Activated T-cell treated with anti-CD3 and anti-CD28 coated beads for 24 hours (primary cell): ENCODE measurements around the gene MED27.
"Not testable (repeated sequence)": the region's sequence is repeated elsewhere in the genome, so short reads cannot be mapped to it uniquely, and the experiment has no call there.

Source experiments
- DNase-seq: peaks from one replicate; pipeline ENCODE4 v3.0.0-alpha.2; 2020; ENCODE audit warnings: low read depth

The MED27 gene

DNA sequence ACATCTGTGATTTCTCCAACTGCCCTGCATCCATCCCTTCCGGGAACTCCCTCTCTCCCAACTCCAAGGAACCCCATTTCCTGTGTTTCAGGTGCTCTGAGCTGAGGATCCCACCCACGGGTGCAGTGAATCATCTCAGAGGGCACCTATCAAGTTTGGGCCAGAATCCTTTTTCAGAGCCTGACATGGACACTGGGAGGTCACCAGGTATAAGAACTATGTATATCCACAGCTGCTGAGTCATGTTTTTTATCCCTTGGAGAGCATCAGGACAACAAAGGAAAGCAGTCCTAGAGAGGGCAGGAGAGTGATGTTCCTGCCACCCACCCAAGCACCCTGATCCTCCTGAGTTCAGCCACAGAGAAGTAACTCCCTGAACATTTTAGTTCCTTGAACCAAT, 3.8 kb downstream of the MED27 start:
- DNase-seq, result no peak

DNA sequence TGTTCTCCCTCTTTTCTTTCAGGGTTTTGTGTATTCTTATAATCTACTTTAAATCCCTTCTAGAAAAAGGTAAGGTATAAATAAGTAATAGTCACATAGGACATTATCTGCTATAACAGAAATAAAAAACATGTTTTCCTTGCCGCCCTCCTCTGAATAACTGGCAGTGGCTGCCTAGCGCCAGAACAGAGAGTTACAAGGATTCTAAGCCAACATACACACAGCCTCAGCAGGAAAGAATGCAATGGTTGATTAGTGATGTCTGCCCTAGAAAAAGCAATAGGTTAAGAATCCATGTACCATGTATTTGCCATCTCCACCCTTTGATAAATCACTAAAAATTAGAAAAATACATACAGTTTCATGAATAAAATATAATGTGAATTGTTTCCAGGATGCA, 4.9 kb downstream of the MED27 start:
- DNase-seq, result no peak

DNA sequence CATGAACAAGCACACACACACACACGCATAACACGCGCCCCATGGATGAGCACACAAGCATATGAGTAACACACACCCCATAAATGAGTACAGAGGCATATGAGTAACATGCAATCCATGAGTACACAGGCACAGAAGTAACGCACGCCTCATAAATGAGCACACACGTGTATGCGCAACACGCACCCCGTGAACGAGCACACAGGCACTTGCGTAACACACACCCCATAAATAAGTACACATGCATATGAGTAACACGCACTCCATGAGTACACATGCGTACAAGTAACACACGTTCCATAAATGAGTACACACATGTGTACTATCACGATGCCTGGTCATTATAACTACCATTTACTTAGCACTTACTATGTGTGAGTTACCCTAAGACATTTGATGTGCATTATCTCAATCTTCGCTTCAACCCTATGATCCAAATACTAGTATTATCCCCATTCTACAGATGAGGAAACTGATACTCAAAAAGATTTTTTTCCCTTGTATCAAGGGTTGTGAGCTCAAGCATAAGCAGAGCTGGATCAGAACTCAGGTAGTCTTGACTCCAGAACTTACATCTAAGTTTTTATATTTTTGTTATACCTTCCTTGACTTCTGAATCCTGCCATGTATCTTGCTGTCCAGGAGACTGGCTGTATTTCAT, 7.7 kb downstream of the MED27 start:
- DNase-seq, result no peak

DNA sequence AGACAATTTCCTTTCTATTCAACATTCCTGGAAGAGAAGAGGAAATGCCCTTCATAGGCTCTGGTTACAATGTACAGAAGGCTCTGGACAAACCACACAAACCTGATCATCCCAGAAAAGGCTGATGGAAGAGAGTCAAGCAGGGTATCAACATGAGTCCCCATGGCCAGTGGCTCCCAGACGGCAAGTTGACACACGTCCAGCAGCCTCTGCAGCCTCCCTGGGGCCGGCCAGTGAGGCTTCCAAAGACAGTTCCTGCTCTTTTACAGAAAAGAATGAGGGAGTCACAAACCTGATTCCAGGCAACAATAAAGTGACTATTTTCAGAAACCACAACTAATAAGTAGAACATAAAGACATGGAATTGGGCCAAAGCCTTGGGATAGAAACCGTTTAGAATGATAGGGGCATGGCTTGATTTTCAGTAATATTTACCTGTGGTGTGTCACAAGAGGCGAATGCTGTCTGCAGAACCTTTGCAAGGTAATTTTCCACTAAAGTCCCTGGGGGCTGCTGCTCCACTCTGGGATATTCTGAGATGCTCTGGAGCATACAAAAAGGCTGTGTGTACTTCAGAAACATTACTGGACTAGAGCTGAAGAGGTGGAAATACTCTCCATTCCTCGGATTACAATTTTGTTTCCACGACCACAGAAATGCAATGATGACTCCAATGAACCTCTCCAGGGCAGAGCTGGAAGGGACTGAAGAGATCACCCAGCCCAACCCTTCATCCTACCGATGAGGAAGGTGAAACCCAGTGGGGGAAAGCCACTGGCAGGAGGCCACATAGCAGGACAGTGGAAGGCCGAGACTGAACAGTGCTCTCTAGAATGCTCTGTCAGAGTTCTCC, 10.4 kb downstream of the MED27 start:
- no peak for DNase-seq

DNA sequence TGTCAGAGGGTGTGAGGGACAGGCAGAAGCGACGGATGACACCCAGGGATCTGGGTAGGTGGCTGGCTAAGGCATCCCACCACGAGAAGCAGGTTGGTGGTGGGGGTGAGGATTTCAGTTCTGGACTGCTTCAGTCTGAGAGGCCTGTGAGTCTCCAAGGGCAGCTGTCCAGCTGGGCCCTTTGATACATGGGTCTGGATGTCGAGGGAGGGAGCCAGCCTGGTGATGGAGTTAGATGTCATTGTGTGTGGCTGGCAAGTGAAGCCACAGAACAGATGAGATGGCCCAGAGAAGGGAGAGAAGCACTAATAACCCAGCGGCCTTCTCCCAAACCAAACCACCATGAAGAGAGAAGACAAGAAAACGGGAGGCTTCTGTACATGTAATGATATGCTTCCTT, 11.1 kb downstream of the MED27 start:
- DNase-seq, result no peak

DNA sequence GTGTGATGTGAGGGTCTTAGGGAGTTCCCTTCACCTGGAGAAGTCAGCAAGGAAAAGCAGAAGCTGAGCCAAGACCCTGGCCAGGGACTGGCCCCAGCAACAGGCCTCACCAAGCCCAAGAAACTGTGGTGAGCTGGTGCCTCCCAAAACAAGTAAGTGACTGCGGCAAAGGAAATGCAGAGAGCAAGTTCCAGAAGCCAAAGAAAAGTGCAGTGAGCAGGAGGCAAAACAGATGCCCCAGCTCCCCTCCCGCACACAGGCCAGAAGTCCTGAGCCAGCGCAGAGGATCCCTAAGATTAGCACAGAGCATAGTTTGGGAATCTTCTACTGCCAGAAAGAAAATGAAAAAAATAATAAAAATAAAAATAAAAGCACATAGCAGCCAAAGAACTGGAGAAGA, 13.2 kb downstream of the MED27 start:
- DNase-seq, result no peak

DNA sequence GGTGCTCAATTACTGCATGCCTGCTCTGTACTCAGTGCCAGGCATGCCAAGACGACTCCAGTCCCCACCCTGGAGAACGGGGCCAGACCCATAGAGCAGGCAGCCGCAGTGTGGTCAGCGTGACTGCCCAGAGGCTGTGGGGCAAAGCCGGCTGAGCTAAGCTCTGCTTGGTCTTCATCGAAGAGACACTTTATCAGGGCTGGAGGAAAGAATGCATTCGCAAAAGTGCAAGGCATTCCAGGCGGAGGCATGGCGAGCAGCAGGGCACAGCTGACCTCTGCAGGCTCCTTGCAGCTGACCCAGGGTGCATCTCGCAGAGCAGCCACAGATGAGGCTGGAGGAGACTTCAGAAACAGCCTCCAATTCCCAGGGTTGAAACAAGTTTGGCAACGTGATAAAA, 13.6 kb downstream of the MED27 start:
- DNase-seq, result no peak

DNA sequence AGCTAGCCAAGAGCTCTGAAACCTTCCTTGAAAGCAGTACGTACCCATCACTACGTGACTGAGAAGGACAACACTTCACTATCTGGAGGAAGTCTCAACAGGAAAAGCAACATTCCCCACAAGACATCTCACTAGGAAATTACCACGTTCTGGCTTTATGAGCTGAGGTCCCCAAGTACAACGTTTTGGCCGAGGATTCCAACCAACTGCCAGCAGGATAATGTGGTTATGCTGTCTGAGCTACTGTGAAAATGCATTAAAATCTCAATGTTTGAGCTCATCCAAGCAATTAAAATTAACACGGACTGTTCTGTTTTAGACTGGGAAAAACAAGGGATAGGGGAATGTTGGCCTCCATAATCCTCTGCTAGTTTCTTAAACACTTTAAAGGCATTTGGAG, 16.4 kb downstream of the MED27 start:
- no peak for DNase-seq

DNA sequence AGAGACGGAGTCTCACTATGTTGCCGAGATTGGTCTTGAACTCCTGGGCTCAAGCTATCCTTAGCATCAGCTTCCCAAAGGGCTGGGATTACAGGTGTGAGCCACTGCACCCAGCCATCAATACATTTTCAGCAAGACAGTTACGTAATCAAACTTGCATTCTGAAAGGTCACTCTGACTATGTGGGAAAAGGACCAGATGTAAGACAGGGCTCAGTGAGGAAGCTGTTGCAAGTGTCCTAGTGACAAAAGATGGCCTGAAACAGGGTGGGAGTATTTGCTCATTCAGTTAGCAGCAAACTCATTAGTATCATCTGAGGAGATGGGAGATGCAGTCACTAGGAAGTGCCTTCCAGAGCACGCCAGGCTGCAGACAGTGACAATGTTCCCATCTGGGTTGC, 16.9 kb downstream of the MED27 start:
- no peak for DNase-seq

DNA sequence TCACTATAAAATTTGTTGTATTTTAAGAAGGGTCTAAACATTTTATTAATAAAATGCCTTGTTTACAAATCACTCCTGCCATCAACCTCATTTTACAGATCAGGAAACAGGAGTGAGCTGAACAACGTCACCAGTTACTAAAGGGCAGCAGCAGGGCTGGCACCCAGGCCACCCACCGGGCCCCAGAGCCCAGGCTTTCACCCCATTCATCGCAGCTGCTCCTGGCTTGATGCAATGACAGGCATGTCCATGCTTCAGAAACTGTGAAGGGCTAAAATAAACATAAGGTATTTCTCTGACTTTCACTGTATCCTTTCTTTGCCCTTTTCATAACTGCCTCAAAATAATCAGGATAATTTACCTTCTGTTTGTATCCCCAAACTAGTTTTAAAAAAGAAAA, 18.1 kb downstream of the MED27 start:
- DNase-seq, result no peak

DNA sequence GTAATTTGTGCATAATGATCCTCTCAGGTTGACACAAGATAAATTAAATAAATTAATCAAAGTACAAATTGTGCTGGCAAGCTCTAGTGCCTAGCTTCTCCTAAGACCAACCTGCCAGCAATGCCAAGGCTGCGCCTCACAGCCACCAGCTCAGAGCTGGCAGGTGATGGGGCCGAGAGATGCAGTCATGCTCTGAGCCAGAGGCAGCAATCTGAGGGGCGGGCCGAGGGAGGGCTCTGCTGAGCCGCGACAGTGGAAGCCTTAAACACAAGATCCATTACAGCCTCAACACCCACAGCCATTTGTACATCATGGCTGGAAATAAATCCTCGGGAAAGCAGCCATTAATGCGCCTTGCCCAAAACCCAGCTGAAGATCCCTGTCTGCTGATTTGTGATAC, 20.3 kb downstream of the MED27 start:
- DNase-seq, result no peak

DNA sequence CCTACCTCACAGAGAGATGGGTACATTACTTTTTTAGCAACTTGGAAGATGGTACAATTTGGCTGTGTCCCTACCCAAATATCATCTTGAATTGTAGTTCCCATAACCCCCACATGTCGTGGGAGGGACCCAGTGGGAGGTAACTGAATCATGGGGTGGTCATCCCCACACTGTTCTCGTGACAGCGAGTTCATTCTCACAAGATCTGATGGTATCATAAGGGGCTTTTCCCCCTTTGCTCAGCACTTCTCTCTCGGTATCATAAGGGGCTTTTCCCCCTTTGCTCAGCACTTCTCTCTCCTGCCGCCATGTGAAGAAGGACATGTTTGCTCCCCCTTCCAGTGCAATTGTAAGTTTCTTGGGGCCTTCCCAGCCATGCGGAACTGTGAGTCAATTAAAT, 21.4 kb downstream of the MED27 start:
- not testable (repeated sequence) for DNase-seq

DNA sequence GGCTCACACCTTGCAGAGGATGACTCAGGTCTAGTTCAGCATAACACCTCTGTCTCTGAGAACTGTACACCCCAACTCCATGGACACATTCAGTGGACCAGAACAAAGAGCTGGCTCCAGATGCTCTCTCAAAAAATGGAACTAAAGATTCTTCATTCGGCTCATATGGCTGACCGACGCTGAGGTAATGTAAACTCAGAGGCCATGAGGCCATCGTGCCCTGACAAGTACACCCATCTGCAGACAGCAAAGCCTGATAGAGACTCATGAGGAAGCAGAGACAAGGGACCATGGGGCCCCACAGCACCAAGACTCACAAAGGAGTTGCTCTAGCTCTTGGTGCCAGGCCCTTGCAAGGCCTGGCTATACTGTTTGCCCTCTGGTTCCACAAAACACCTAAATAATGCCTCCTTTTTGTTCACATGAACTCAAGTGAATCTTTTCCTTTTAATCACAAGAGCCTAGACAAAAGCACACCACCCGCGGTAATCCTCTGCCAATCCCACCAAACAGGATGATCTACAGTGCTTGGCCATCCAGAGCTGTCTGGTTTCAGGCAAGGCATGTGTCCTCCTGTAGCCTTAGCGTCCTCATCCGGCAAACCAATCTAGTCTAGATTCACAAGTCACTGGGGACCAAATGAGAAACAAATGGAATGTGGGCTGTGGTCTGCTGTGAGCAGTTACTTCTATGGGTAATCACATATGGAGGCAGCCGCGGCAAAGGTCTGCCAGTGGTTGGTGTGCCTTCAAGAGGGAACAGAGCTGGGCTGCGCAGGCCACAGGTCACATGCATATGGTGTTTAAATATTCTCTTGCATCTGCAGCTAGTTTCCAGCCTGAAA, 22.7 kb downstream of the MED27 start:
- DNase-seq, result no peak

DNA sequence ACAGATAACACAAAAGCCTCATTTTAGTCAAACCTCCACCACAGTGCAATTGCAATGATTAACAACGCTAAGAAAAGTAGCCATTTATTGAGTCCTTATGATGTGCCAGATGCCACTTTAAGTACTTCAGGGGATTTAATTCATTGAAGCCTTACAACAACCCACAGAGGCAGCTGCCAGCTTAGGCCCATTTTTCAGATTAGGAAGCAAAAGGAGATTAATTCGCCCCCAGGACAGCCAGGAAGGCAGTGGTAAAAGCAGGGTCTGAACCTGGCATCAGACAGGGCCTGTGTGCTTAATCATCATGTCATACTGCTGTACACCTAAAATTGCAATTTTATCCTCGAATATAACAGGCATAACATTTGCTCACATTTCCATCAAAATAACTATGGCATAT, 23.9 kb downstream of the MED27 start:
- no peak for DNase-seq

DNA sequence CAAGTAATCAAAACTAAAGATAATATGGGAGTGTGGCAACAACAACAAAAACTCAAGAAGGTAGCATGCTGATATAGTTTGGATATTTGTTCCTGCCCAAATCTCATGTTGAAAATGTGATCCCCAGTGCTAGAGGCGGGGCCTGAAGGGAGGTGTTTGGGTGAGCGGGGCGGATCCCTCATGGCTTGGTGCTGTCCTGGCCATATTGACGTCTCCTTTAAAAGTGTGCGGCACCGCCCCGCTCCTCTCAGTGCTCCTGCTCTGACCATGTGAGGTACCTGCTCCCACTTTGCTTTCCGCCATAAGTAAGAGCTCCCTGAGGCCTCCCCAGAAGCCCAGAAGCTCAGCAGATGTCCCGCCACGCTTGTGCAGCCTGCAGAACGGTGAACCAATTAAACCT, 25.6 kb downstream of the MED27 start:
- DNase-seq, result no peak

DNA sequence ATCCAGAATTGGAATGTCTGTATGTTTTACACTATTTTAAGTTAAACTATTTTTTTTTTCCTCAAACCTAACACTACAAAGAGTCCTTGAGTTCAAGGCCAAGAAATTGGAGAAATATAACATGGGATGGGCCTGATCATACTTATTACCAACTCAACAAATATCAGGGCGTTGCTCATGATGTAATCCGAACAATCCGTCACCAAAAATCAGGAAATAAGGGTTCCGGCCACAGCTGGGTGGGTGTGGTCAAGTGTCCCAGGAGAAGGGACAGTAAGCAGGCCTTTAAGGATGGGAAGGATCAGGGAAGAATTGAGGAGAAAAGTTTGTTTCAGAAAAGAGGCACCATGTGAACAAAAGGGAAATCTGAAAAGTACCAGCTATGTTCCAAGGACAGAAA, 29.8 kb downstream of the MED27 start:
- no peak for DNase-seq

DNA sequence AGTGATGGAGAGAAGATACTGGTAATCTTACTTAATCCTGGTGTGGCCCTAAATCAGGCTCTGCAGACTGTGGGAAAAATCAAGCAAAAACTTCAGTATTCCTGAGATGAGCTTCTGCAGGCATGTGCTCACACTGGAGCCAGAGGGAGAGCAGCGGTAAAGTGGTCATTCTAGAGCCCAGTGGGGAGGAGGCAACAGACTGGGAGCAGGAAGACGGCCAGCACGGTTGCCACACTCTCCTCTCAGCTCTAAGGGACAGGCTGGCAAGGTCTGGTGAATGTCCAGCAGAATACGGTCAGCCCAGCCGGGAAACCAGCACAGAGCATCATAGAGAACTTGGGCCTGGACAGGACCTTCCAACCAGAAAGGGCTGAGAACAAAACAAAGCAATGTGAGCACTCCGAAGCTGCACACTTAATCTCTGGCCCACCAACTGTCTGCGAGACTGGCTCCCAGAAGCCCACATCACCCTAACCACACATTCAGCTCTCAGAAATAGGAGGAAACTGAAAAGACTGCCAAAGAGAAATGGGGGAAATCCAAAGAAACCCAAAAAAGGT, 30.3 kb downstream of the MED27 start:
- no peak for DNase-seq

DNA sequence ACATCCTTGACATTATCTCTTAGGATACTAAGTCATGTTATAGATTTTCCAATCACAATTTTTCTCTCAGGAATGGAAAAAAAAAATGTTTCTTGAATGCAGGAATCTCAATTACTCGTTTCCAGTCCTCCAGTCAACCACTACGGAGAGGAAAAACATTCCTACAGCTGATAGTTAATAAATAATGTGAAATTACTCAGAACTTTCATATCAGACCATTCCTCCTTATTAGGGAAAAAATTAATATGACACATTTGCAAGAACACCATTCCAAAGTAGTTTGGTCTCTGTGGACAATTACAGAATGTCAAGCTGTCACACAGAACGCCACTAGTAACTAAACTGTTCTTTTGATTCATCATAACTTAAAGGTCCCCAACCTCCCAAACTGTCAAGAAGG, 31.5 kb downstream of the MED27 start:
- no peak for DNase-seq

DNA sequence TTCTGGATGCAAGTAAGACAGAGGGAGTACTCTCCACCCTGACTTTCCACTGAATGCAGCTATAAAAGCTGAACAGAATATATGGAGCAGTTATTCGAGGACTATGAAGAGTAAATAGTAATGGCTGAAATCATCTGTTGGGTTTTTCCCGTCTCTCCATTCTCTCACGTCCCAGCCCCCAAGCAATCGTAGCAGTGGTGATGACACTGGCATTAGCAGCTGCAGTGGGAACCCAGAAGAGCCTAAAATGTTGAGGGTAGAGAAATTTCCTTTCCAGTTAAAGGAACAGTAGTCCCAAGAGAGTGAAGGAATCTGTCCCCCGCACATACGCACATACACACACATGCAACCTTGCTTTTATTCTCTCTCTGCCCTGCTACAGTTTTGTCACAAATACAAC, 33.2 kb downstream of the MED27 start:
- DNase-seq, result no peak

DNA sequence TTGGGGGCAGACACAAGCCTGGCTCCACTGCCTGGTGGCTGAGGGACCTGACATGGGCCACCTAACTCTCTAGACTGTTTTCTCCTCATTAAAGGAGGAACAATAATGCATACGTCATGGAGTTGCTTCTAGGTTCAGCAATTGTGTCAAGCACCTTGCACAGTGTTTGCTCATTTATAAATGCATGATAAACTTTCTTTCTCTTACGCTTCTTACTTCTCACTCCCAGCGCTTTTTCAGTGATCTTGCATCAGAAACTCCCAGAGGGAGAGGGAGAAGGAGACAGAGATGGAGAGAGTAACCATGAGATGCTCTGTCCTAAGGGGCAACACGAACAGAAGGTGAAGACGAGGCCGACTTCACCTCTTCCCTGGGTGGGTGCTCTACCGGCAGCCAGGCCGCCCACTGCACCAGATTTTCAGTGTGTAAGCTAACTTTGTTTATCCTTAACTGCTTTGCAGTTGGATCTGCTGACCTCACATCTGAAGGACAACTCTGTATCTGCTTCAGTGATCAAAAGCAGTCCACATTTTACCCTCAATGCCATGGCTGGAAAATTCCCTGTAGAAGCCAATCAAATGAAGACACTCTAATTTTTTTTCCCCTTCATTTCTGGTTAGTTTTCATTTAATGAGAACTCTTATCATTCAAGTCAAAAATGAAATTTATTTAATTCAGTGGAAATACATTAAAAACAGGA, 35.3 kb downstream of the MED27 start:
- DNase-seq, result no peak

DNA sequence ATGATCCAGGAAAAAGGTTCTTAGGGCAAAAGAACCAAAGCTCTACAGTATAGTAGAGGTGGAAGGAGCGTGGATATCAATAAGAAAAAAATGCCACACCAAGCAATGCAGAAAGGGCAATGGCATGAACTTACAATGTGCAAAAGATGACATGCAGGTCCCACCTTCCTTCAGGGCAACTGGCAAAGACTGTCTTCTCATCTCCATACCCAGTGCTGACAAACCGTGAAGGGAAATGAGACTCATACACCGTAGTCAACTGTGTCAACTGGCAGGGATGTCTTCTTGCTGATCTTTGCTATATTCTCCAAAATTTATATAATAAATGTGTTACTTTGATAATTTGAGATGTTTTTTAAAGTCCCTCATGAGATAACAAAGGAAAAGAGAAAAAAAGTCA, 36.0 kb downstream of the MED27 start:
- no peak for DNase-seq

DNA sequence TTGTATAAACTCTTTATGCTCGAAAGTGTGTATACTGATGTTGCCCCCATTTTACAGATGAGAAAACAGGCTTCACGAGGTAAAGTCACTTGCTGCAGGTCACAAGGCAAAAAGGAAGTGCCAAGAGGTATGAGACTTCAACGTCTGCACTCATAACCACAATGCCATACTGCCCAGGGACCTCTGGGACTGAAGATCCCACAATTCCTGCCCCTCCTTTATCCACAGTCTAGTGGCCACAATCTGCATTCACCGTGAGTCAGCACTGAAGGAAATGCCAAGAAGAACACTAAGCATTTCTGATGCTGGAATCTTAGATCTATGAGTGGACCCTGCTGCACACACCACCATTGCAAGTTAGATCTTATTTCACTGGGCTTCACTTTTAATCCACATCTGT, 37.3 kb downstream of the MED27 start:
- DNase-seq, result no peak
